ENCODE data around the gene HEPN1. TPM values are rescaled to one million over a fixed set of nuclear protein-coding genes. Genes with fewer than 3 reads are reported as not detected.

HEPN1 gene
- total RNA-seq, 1 experiment from 2014 or later = not detected

GRCh38 chr11:124890151-124890550 is 28.9 kb upstream of the HEPN1 start:
- H3K4me1 ChIP-seq (ENCODE audit: insufficient read depth, low read length, poor library complexity, severe bottlenecking) = no peaks in the 10 kb centered on the region
- H3K27ac ChIP-seq (ENCODE audit: low read depth, low read length, poor library complexity, severe bottlenecking) = no peak overlapping the region
- POLR2A ChIA-PET (ENCODE audit: low non-redundant PET) = no interaction called here
- peaks cover 28% of the 10 kb centered on the region for H3K27me3 ChIP-seq (replicated peaks; ENCODE audit: insufficient read depth, low read depth, low read length, poor library complexity)
- no TSS peak for BruUV-seq (replicated peaks)
- H3K4me3 ChIP-seq (ENCODE audit: low read depth, low read length, poor library complexity, severe bottlenecking) = no peak overlapping the region
- no peak for TF ChIP-seq EZH2 (IDR thresholded peaks at IDR 0.05; ENCODE audit: borderline replicate concordance, low read depth, low read length, poor library complexity, severe bottlenecking)
- no peak for TF ChIP-seq CTCF (conservative IDR thresholded peaks at IDR 0.05; ENCODE audit: low read depth, low read length)
- H3K36me3 ChIP-seq (ENCODE audit: insufficient read depth, low read length, poor library complexity, severe bottlenecking) = no peaks in the 10 kb centered on the region
- CTCF ChIA-PET = interaction anchor here (0.6 to 1.1 kb wide), 2 partner anchors 14 to 16 kb away, joined by 3 read pairs; no protein-coding TSS in a partner anchor
- intact Hi-C loops (cut with micrococcal nuclease; ENCODE audit: unreplicated experiment) = no loop called here
- no peaks in the 10 kb centered on the region for H3K9me3 ChIP-seq (ENCODE audit: low read depth, low read length, poor library complexity, severe bottlenecking)
- DNase-seq (ENCODE audit: low spot score) = no peak

- CTCF ChIA-PET = interaction anchor here (1.1 kb wide), 1 partner anchor 14 kb away, joined by 3 read pairs; no protein-coding TSS in a partner anchor
- no peak for DNase-seq (ENCODE audit: low spot score)
- BruUV-seq (replicated peaks) = no TSS peak
- no peak overlapping the region for H3K4me3 ChIP-seq (ENCODE audit: low read depth, low read length, poor library complexity, severe bottlenecking)
- TF ChIP-seq EZH2 (IDR thresholded peaks at IDR 0.05; ENCODE audit: borderline replicate concordance, low read depth, low read length, poor library complexity, severe bottlenecking) (no peak), CTCF (conservative IDR thresholded peaks at IDR 0.05; ENCODE audit: low read depth, low read length) (no peak)
- peaks cover 28% of the 10 kb centered on the region for H3K27me3 ChIP-seq (replicated peaks; ENCODE audit: insufficient read depth, low read depth, low read length, poor library complexity)
- H3K27ac ChIP-seq (ENCODE audit: low read depth, low read length, poor library complexity, severe bottlenecking) = no peak overlapping the region
- intact Hi-C loops (cut with micrococcal nuclease; ENCODE audit: unreplicated experiment) = no loop called here
- H3K36me3 ChIP-seq (ENCODE audit: insufficient read depth, low read length, poor library complexity, severe bottlenecking) = no peaks in the 10 kb centered on the region
- no peaks in the 10 kb centered on the region for H3K4me1 ChIP-seq (ENCODE audit: insufficient read depth, low read length, poor library complexity, severe bottlenecking)
- no peaks in the 10 kb centered on the region for H3K9me3 ChIP-seq (ENCODE audit: low read depth, low read length, poor library complexity, severe bottlenecking)
- POLR2A ChIA-PET (ENCODE audit: low non-redundant PET) = no interaction called here
Observed at GRCh38 chr11:124890683-124891372, 28.2 kb upstream of the HEPN1 start.

GRCh38 chr11:124891373-124891861 is 27.6 kb upstream of the HEPN1 start:
- Histone ChIP-seq H3K4me3 (ENCODE audit: low read depth, low read length, poor library complexity, severe bottlenecking) (no peak overlapping the region), H3K27me3 (replicated peaks; ENCODE audit: insufficient read depth, low read depth, low read length, poor library complexity) (peaks cover 23% of the 10 kb centered on the region), H3K36me3 (ENCODE audit: insufficient read depth, low read length, poor library complexity, severe bottlenecking) (no peaks in the 10 kb centered on the region), H3K9me3 (ENCODE audit: low read depth, low read length, poor library complexity, severe bottlenecking) (no peaks in the 10 kb centered on the region), H3K4me1 (ENCODE audit: insufficient read depth, low read length, poor library complexity, severe bottlenecking) (no peaks in the 10 kb centered on the region), H3K27ac (ENCODE audit: low read depth, low read length, poor library complexity, severe bottlenecking) (no peak overlapping the region)
- ChIA-PET POLR2A (ENCODE audit: low non-redundant PET) (no interaction called here), CTCF (no interaction called here)
- intact Hi-C loops (cut with micrococcal nuclease; ENCODE audit: unreplicated experiment) = no loop called here
- DNase-seq (ENCODE audit: low spot score) = no peak
- TF ChIP-seq CTCF (conservative IDR thresholded peaks at IDR 0.05; ENCODE audit: low read depth, low read length) (no peak), EZH2 (IDR thresholded peaks at IDR 0.05; ENCODE audit: borderline replicate concordance, low read depth, low read length, poor library complexity, severe bottlenecking) (no peak)
- BruUV-seq (replicated peaks) = no TSS peak

All from A673 (cell line).